ENCODE data around the gene HSPB2.

GRCh38 chr11:111871693-111872161 lies 40.8 kb upstream of the HSPB2 start:
- TF ChIP-seq CTCF (IDR thresholded peaks at IDR 0.05) (no peak), POLR2A (IDR thresholded peaks at IDR 0.05) (no peak)
